ENCODE data around the gene MAP1LC3A. TPM values are rescaled to one million over a fixed set of nuclear protein-coding genes. Genes with fewer than 3 reads are reported as not detected.

Gene MAP1LC3A
- total RNA-seq, 2 donors from 2014 or later: 44.8 to 46.2 TPM

DNA sequence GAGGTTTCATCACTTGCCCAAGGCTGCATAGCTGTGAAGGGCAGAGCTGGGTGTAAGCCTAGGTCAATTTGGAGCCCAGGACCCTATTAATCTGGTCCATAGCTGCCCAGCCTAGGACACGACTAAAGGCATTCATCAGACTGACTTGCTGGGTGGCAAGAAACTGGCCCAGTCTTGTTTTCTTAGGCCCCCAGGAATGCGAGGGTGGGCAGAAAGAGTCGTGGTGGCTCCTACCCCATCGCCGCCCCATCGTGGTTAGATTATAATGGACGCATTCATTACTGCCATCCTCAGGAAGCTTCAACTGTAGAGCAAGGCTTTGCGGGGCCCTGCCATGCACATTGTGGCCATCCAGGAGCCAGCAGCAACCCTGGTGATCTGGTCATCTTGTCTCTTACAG, 26.2 kb upstream of the MAP1LC3A start:
- no peak for TF ChIP-seq CTCF (IDR thresholded peaks at IDR 0.05)
- Histone ChIP-seq H3K4me1 (no peaks in the 10 kb centered on the region), H3K4me3 (no peak overlapping the region), H3K27ac (no peak overlapping the region), H3K9me3 (no peaks in the 10 kb centered on the region), H3K9ac (ENCODE audit: low read depth in 2 of 2, low read length in 2 of 2) (no peak overlapping the region), H3K27me3 (no peaks in the 10 kb centered on the region), H3K36me3 (peaks cover 32% of the 10 kb centered on the region)
- no peak for DNase-seq
- intact Hi-C loops (cut with DNase I): no loop called here

DNA sequence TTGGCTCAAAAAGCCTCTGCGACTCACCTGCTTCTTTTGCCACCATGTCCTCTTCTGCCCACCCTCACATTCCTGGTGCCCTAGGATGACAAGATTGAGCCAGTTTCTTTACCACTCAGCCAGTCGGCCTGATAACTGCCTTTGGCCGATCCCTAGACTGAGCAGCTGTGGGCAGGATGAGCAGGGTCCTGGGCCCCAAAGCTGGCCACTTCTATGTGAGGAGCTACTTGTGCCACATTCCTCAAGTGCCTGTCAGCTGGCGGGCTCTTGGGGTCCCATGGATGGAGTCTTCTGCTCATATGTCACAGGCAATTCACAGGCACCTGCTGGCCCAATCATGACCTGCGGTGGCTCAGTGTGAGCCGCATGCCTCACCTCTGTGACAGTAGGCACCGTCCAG, 25.8 kb upstream of the MAP1LC3A start:
- H3K27me3 ChIP-seq: no peaks in the 10 kb centered on the region
- no peaks in the 10 kb centered on the region for H3K4me1 ChIP-seq
- intact Hi-C loops (cut with DNase I): no loop called here
- no peak for DNase-seq
- no peak overlapping the region for H3K9ac ChIP-seq (ENCODE audit: low read depth in 2 of 2, low read length in 2 of 2)
- H3K36me3 ChIP-seq: peaks cover 27% of the 10 kb centered on the region
- no peak for TF ChIP-seq CTCF (IDR thresholded peaks at IDR 0.05)
- H3K4me3 ChIP-seq: no peak overlapping the region
- H3K9me3 ChIP-seq: no peaks in the 10 kb centered on the region
- no peak overlapping the region for H3K27ac ChIP-seq

GRCh38 chr20:34534391-34535165, 23.9 kb upstream of the MAP1LC3A start:
- TF ChIP-seq CTCF (IDR thresholded peaks at IDR 0.05): no peak
- Histone ChIP-seq H3K27me3 (no peaks in the 10 kb centered on the region), H3K27ac (no peak overlapping the region), H3K4me1 (no peaks in the 10 kb centered on the region), H3K9ac (ENCODE audit: low read depth in 2 of 2, low read length in 2 of 2) (no peak overlapping the region), H3K4me3 (no peak overlapping the region), H3K36me3 (peaks cover 27% of the 10 kb centered on the region), H3K9me3 (no peaks in the 10 kb centered on the region)
- intact Hi-C loops (cut with DNase I): no loop called here
- no peak for DNase-seq

DNA sequence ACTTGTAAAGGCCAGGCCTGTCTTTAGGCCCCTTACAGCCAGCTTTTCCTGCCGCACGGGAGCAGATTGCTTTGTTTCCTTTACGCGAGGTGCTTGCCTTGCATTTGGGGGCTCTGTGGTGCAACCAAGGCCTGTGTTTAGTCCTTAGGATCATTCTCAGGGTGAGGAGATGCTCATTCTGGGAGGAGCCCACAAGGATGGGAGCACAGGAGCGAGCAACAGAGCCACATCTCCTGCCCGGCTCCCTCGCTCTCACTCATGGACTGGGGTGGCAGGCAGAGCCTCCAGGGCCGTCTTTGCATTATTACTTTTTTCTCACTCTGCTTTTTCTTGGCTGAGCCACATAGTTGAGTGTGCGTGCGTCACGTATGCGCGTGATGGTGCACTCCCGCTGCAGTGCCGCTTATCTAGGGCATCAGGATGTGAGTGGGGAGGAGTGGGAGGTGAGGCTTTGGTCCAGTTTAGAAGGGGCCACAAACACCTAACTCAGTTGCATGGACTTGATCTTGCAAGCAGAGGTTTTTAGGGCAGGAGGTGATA, 23.1 kb upstream of the MAP1LC3A start:
- intact Hi-C loops (cut with DNase I): no loop called here
- no peak for DNase-seq
- no peak for TF ChIP-seq CTCF (IDR thresholded peaks at IDR 0.05)
- no peaks in the 10 kb centered on the region for H3K9me3 ChIP-seq
- H3K4me1 ChIP-seq: no peaks in the 10 kb centered on the region
- peaks cover 20% of the 10 kb centered on the region for H3K36me3 ChIP-seq
- no peak overlapping the region for H3K27ac ChIP-seq
- H3K9ac ChIP-seq (ENCODE audit: low read depth in 2 of 2, low read length in 2 of 2): no peak overlapping the region
- H3K4me3 ChIP-seq: no peak overlapping the region
- H3K27me3 ChIP-seq: no peaks in the 10 kb centered on the region

DNA sequence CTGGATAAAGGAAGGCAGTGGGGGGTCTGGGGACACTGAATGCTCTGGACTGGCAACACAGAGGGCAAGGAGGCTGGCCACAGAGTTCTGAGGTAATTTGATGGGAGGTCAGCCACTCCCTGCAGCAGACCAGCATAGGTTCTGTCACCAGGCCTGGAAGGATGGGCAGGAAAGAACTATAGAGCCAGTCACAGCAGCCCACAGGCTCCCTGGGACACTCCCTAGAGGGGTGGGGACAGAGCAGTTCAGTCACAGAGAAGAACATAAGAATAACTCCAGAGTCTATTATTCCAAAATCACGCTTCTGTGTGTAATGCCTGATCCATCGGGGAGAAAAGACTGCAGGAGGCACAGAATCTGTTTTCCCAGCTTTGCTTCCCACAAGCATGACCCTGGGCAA, 22.7 kb upstream of the MAP1LC3A start:
- TF ChIP-seq CTCF (IDR thresholded peaks at IDR 0.05): no peak
- no peak for DNase-seq
- no peaks in the 10 kb centered on the region for H3K27me3 ChIP-seq
- peaks cover 20% of the 10 kb centered on the region for H3K36me3 ChIP-seq
- H3K9ac ChIP-seq (ENCODE audit: low read depth in 2 of 2, low read length in 2 of 2): no peak overlapping the region
- intact Hi-C loops (cut with DNase I): no loop called here
- H3K4me1 ChIP-seq: no peaks in the 10 kb centered on the region
- H3K9me3 ChIP-seq: no peaks in the 10 kb centered on the region
- H3K27ac ChIP-seq: no peak overlapping the region
- no peak overlapping the region for H3K4me3 ChIP-seq

Measured in colonic mucosa (tissue), 4 donors.